NCI-H2171 (cell line): ENCODE data around the gene NTMT1.
"Not testable (repeated sequence)": the region's sequence is repeated elsewhere in the genome, so short reads cannot be mapped to it uniquely, and the experiment has no call there.

Experiments used
- DNase-seq: peaks from one replicate; lab custom pipeline; 2025; lab: John Stamatoyannopoulos, UW

NTMT1 gene

GRCh38 chr9:129626079-129626624 is at the start of gene NTMT1:
Gene NTMT1 (plus strand): TSS chr9:129626163. CDS start chr9:129632704, 6,541 bp downstream.
- DNase-seq = peak; percentile 88

DNA sequence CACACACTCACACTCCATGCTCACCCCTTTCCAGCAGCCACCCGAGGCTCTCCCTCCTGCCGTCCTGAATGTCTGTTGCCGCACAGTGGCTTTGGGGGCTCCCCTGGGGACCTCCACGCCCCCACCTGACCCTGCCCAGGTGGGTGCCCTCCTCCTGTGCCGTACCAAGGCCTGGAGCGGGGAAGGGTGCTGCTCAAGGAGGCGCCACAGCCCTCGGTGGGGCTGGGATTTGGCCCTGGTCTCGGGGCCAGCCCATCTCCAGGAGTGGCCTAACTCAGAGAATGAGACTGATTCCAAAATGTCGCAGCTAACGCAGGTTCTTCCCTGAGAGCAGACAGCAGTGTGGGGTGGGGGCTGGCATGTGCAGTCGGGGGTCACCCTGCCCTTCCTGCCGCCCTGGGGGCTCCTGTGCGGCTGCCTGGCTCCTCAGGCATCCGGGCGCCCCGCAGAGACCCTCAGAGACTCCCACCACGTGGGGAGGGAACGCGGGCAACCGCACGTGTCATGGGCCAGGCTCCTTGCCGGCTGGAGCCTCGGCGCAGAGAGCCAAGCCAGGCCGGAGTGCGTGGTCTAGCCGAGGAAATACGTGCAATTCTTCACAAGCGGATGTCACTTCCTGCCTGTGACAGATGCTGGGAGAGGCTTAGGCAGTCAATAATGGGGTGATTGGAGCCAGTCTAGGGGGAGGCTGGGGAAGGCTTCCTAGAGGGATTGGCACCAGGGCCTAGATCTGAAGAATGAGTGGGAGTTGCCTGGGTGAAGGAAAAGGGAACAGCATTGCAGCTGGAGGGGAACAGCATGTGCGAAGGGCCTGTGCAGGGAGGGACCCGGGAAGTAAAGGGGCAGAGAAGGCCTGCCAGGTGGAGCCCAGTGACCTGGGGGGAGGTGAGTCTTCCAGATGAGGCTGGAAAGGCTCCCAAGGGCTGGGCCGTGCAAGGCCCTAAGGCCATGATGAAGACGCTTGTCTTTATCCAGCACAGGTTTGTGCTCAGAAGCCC is 49.1 kb upstream of the NTMT1 start:
- no peak for DNase-seq

DNA sequence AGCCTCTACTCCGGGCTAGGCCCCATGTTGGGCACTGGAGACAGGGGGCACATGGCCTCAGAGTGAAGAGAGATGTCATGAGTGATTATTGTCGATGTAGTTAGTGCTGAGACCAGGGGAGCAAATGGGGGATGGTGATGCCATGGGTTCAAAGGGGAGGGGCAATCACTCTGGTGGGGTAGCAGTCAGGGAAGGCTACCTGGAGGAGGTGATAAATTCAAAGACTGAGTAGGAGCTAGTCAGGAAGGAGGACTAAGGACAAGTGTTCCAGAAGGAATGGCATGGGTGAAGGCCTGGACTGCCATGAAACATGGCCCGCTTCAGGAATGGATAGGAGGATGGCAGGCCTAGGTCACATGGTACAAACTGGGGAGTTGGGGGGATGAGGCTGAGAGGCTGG is 46.7 kb upstream of the NTMT1 start:
- no peak for DNase-seq

DNA sequence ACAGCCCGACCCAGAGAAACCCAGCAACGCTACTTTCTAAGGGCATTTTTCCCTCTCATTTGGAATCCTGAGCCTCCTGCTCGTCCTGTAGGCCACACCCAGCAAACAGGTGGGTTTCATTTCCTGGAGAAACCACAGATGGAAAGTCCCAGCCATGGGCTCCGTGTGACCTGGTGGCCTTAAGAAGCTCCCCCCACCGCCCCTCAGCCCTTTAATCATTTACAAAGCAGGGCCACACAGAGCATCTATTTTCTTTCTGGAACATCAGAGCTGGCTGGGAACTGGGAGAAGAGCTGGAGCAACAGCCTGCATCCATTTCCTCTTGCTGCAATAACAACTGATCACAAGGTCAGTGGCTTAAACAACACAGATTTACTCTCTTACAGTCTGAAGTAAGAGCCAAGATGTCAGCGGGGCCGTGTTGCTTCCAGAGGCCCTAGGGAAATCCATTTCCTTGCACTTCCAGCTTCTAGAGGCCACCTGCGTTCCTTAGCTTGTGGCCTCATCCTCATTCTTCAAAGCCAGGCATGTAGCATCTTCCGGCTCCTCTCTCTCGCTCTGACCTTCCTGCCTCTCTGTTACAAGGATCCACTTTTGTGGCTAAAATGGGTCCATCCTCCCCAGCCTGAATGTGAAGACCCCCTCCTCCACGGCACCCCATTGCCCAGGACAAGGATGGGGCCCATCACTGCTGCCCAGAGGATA is 45.6 kb upstream of the NTMT1 start:
- no peak for DNase-seq

GRCh38 chr9:129581505-129582189 is 44.3 kb upstream of the NTMT1 start:
- DNase-seq = no peak

GRCh38 chr9:129582855-129583254 is 43.1 kb upstream of the NTMT1 start:
- DNase-seq = no peak

DNA sequence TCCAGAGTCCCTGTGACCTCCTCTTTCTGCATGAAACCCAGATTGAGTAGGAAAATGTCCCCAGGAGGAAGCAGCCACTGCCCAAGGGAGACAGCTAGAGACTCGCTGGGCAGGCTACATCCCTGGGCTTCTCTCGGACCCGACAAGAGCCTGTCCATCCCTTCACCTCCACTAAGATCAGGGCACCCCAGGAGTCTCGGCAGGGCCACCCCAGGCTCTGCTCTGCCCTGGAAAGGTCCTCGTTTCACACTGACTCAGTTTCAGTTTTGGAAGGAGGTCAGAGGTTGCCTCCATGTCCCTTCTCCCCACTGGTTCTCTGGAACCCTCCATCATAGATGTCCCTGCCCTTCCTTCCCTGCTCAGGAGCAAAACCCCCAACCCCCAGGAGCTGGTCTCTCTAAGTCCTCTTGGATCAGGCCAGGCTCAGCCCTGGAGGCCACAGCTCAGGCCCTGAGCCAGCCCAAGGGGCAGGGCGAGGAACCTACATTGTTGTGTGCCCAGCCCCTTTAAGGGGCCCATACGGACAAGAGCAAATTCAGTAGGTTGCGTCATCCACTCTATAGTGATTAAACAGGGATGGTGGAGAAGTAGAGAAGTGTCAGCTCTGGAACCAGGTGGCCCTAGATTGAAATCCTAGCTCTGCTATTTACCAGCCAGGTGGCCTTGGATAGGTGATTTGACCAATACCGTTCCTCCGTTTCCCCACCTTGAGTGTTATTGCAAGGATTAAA is 42.5 kb upstream of the NTMT1 start:
- DNase-seq = no peak

DNA sequence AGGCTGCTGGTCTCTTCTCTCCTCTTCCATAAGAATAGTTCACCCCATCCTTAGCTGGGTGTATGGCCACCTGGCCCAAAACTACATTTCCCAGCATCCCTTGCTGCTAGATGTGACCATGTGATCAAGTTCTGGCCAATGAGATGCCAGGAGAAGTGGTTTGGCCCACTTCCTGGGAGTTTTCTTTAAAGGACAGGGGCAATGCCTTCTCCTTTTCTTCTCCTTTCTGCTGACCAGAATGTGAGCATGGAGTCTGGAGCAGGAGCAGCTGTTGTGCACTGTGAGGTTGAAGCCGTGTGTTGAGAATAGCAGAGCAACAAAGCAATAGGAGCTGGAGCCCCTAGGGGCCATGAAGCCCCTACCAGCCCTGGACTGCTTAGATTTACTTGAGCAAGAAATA is 41.8 kb upstream of the NTMT1 start:
- peak; percentile 71 for DNase-seq

GRCh38 chr9:129585352-129585751 is 40.6 kb upstream of the NTMT1 start:
- no peak for DNase-seq

GRCh38 chr9:129586245-129586644 is 39.7 kb upstream of the NTMT1 start:
- no peak for DNase-seq

GRCh38 chr9:129586685-129587084 is 39.3 kb upstream of the NTMT1 start:
- peak; percentile 40 for DNase-seq

DNA sequence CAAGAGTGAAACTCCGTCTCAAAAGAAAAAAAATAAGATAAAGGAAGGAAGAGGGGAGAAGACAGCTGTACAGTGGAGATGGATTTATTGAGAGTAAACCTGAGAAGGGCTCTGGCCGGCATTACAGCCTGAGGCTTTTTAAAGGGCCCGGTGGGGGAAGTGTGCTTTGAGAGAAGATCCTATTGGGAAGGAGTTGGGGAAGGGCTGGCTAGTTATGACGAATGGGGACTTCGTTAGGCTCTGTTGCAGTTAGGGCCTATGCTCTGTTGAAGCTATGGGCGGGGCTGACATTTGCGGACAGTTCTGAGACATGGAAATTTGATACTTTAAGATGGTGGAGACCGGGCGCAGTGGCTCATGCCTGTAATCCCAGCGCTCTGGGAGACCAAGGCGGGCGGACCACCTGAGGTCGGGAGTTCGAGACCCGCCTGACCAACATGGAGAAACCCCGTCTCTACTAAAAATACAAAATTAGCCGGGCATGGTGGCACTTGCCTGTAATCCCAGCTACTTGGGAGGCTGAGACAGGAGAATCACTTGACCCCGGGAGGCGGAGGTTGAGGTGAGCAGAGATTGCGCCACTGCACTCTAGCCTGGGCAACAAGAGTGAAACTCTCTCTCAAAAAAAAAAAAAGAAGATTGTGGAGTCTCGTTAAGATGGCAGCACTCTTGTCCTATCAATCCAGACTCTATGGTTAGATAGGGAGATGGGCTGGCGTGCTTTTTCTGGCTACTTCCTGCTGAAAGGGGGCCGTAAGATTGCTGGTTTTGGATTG is 38.3 kb upstream of the NTMT1 start:
- DNase-seq = no peak

GRCh38 chr9:129590466-129590865 is 35.5 kb upstream of the NTMT1 start:
- DNase-seq = no peak

DNA sequence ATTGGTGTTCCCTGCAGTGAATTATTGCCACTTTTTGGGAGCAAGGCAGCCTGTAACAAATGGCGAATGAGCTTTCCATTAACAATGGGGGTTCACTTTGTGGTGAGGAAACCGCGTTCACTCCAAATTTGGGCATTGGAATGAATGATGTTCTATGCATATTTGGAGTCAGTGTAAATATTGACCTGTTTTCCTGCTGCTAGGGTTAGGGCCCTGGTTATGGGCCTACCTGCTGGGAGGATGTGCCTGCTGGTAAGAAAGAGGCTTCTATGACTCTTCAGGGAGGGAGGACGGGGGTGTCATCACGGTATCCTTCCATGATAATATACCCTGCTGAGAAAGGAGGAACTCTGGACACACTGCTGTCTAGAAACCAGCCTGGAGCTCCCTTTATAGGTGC is 34.0 kb upstream of the NTMT1 start:
- DNase-seq = no peak

GRCh38 chr9:129592790-129593189 is 33.2 kb upstream of the NTMT1 start:
- not testable (repeated sequence) for DNase-seq

- DNase-seq = no peak
Observed at GRCh38 chr9:129594632-129595031, 31.3 kb upstream of the NTMT1 start.

- DNase-seq = no peak
Observed at GRCh38 chr9:129595311-129595741, 30.6 kb upstream of the NTMT1 start.

DNA sequence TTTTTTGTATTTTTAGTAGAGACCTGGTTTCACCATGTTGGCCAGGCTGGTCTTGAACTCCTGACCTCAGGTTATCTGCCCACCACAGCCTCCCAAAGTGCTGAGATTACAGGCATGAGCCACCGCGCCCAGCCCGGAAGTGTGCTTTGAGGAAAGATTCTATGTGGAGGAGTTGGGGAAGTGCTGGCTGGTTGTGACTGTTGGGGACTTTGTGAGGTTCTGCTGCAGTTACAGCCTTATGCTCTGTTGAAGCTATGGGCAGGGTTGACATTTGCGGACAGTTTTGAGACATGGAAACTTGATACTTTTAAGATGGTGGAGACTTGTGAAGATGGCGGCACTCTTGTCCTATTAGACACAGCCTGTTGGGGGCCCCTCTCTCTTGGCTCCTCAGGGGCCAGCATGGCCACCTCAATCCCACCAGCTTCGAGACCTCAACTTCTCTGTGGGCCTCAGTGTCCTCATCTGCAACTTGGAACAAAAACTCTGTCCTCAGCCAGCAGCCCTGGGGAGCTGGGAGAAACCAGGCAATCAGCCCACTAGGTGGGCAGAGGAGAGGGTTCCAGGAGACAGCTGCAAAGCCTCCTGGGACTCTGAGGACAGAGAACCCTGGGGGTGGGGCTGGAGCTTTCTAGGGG is 29.9 kb upstream of the NTMT1 start:
- no peak for DNase-seq

DNA sequence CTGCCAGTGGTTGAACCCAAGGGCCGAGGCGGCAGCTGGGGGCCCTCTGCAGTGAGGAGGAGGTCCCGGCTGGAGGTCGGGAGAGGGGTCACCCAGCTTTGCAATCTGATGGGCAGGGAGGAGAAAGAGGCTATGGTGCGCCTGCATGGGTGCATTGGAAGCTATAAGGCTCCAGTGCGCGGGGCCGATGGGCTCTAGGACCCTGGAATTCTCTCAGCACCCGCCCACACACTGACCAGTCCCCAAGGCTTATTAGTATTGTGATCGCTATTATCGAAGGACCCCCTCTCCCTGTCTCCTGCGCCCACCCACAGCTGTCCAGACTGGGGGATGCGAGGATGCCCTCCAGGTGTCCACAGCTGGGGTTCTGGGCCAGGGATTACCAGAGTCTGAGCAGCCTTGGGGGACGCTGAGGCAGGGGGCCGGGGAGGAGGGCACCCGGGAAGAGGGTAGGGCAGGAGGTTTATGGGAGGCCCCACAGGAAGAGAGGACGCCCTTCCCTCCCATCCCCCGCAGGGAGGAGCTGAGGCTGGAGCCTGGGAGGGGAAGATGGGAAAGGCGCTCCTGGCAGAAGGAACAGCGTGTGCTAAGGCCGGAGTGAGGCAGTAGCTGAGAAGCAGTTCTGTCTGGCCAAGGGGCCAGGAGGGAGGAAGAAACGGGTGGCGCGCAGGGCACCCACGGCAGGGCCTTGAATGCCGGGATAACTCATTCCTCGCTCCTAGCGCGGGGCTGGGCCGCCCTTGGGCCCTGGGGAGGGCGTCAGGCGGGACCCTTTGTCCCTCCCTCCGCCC is 29.2 kb upstream of the NTMT1 start:
- DNase-seq = no peak
